ENCODE measurements around the gene IGFBP4.

Gene IGFBP4

DNA sequence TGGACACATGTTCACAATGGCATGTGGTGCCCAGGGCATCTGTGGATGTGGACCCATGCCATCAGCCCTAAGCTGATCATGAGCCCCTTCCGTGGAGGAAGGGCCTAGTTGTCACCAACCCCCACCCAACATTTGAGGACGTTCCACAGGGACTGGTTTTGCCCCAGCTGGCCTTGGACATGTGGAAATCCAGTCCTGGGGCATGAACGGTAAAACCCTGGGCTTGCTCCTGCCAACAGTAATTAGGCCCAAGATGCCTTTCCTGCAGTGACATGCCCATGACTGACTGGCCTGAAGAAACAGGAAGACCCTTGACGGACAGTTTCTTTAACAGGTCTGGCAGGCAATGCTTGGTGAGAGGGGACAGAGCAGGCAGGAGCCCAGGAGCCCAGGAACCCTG, 50.4 kb downstream of the IGFBP4 start:
- DNase-seq = no peak

DNA sequence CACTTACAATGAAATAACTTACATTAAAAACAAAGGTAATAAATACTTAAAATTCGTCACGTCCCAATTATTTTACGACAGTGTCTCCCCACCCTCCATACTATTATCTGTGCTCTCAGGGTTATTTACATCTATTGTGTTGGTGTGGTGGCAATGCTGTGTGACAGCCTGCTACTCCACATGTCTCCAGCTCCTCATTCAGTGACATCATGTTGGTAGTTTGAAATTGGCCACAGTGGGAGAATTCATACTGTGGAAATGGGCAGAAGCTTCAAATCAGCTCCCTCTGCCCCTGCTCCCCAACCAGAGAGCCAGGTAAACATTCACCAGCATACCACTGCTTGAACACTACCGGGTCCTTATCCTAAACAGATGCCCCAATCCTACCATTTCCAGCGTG, 51.9 kb downstream of the IGFBP4 start:
- no peak for DNase-seq

DNA sequence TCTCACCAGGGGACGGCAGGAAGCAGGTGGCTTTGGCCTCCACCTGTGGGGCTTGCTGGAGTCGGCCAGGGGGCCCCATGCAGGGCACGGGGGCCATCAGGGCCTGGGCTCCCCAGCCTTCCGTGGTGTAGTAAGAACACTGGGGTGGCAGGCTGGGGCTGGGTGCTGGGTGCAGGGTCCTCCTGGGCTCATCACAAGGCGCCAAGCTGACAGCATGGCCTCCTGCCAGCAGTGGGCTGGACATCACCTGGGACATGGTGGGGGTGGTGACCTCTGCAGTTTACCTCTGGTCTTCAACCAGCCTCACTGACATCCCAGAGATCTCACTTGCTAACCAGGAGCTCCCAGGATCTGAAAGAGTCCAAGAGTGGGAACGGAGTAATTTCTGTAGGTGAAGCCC, 52.9 kb downstream of the IGFBP4 start:
- DNase-seq = no peak

DNA sequence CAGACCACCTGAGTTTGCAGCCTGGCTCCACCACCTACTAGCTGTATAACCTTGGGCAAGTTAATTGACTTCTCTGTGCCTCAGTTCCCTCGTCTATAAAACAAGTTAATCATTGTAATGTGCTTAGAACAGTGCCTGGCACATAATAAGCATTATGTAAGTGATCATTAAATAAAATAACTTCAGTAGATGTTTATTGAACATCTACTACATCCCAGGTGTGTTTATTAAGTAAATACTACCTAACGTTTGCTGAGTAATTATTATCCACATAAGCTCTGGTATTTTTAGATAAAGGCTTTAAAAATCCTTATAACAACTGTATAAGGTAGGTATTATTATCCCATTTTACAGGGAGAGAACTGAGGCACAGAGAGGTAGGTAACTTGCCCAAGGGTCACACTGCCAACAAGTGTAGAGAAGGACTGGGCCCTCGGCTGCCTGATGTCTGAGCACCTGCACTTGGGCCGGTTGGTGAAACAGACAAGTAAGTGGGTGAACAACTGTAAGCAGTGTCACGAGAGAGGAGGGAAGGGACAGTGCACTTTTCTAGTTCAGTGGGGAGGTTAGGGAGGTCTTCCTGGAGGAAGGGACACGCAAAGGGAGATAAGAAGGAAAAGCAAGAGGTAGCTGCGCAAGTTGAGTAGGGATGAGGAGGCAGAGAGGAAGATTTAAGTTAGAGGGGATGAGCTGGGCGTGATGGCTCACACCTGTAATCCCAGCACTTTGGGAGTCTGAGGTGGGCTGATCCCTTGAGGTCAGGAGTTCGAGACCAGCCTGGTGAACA, 53.6 kb downstream of the IGFBP4 start:
- DNase-seq = no peak

DNA sequence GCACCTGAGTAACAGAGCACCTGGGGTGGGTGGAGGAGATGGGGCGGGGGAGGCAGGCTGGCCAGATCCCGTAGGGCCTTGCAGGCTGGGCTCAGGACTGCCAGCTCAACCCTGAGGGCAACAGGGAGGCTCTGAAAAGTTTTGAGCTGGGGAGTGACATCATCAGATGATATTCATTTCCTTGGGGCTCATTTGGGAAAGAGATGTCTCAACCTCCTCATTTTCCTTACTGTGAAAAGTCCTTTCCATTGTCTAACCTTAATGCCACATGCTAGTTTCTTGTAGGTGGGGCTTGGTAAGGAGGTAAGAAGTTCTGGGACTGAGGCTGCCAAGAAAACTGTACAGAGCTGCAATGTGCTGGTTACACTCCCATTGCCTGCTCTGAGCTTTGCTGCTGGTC, 54.4 kb downstream of the IGFBP4 start:
- no peak for DNase-seq

DNA sequence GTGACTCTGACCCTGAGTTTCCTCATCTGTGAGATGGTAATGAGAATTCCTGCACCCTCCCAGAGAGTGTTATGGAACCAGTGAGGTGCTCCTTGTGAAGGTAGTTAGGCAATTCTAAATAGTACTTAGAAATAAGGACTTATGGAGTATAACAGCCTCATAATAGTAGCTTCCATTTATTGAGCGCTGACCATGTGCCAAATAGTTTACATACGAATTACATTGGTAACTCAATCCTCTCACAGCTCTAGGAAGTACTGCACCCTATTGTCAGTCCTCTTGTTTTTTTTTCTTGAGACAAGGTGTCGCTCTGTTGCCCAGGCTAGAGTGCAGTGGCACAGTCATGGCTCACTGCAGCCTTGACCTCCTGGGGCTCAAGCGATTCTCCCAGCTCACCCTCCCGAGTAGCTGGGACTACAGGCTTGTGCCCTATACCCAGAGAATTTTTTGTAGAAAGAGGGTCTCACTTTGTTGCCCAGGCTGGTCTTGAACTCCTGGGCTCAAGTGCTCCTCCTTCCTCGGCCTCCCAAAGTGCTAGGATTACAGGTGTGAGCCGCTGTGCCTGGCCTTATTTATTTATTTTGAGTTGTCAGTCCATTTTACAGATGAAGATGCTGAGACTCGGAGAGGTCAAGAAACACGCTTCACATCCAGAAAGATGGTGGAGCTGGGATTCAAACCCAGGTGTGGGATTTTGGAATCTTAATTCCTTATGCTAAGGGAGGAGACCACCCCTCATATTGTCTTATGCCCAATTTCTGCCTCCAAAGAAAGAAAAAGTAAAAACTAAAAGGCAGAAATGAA, 55.2 kb downstream of the IGFBP4 start:
- no peak for DNase-seq

DNA sequence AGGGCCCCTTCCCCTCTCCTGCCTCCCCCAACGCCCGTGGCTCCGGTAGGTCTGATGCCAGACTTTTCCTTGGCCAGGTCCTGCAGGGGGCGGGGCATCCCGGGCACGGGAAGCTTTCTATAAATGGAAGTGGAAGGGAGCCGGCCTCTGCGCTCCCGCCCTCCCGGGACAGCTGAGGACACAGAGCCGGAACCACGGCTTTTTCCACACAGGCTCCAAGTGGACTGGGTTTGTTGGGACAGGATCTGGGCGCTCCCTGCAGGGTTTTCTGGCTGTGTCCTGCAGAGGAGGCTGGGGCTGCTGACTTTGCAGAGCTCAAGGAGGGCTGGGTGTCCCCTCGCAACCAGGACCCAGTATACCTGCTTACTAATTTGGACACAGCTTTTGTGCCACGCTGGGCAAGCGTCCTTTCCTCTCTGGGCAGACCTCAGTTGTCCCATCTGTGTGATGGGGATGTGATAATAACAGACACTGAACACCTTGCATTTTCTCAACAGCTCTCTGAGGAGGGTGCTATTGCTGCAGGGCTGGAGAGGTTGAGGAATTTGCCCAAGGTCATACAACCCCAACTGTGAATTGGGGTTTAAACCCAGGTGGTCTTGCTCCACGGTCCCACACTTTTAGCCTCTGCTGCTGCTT, 56.4 kb downstream of the IGFBP4 start:
- DNase-seq = no peak

DNA sequence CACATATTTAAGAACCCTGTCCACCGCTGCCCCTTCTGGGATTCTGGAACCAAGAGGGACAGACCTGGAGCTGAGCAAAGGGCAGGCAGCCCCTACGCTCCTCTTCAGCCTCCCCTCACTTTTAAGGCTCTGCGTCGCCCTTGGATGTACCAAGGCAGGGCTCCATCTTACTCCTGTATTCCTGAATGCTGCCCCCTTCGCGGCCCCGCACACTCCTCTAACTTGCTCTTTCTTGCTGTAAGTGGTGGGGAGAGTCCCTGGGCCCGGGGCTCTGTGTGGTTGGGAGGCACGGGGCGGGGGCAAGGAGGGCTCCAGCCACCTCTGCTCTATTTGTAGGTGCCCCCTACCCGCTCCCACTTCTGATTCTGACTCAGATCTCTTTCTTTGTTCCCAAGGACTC, 56.9 kb downstream of the IGFBP4 start:
- no peak for DNase-seq

DNA sequence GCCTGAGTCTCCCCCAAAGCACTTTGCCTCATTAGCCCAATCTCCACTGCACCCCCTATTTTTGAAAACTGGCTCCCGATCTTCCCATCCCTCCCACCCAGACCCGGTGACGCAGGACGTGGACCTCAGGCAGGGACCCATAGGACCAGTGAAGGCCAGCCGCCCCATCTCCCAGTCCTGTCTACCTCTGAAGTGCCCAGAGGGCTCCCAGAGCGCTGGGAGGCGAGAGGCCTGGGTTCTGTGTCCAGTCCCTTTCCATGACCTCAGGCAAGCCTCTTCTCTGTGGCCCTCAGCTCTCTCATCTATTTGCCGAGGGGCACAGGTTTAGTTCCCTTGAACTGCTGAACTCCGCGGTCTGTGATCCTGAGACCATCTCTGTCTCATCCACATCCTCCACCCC, 57.5 kb downstream of the IGFBP4 start:
- DNase-seq = no peak

DNA sequence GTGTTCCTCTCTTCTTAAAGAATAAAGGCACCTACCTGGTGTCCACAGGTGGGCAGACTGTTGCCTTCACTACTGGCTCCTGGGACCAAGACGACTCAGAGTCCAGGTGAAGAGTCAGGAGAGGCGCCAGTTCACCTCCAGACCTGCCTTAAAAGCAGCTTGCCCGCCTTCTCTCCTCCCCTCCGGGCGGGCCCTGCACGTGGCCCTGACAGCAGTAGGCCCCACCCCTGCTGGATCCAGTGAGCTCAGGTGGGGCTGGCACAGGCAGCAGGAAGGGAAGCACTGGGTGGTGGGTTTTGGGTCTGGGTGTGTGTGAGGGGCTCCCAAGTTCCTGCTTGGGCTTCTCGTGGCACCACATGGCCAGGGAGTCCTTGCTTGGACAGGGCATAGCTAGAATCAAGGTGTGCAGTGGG, 58.3 kb downstream of the IGFBP4 start, which contains the start of gene TNS4:
TSS of gene TNS4 (minus strand) at position 125 of the 413 bp plus-strand sequence. CDS start 5,198 bp downstream, outside the sequence.
- no peak for DNase-seq

DNA sequence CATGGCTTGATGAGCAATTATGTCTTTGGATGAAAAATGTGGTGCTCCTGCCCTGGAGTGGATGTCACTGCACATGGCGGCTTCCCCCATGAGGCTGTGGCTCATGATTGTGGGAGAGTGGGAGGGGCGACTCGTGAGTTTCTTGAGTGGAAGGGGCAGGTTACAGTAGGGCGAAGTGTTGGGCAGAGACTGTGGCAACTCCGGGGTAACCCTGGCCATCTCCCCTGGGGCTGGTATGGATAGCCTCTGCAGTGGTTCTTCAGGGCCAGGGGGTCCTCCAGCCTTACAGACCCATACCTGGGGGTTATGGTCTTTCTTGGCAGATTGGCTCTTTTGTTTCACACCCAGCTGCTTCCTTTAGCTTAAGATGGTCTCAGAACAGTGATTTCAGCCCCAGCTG, 59.5 kb downstream of the IGFBP4 start:
- DNase-seq = no peak

DNA sequence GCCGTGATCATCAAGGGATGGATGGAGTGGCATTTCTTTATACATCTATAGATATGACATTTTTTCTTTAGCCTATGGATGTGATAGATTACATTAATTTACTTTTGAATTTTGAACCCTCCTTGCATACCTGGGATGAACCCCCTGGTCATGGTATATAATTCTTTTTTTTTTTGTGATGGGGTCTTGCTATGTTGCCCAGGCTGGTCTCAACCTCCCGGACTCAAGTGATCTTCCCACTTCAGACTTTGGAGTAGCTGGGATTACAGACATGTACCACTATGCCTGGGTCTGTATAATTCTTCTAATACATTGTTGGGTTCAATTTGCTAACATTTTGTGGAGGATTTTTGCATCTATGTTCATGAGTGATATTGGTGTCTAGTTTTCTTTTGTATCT, 59.9 kb downstream of the IGFBP4 start:
- no peak for DNase-seq

DNA sequence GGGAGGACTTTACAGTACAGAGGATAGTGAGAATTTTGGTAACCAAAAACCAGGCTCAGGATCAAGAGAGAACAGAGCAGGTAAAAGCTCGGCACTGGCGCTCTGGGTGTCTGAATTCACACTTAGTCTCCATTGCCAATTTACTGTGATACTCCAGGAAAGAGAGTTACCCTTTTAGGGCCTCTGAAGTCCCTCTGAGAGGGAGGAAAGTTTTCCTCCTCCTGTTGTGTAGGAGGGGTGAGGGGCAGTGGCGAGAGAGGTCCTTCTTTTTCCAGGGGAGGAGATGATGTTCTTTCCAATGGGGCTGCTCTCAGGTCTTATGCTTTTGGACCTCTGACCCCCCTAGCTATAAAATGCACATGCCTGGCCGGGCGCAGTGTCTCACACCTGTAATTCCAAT, 63.5 kb downstream of the IGFBP4 start:
- no peak for DNase-seq
